IPS DF 4.7 (cell line): ENCODE measurements around the gene TECTB.

Source experiments
- DNase-seq: peaks from one replicate; pipeline ENCODE4 v3.0.0-alpha.2; 2013; ENCODE audit warnings: low spot score; ENCODE audit errors: extremely low read depth

The TECTB gene

GRCh38 chr10:112274831-112275230, 8.4 kb upstream of the TECTB start:
- no peak for DNase-seq

- no peak for DNase-seq
Measured at GRCh38 chr10:112275512-112276245, 7.5 kb upstream of the TECTB start.

- DNase-seq = no peak
Measured at GRCh38 chr10:112278871-112279270, 4.3 kb upstream of the TECTB start.

- DNase-seq = no peak
Measured at GRCh38 chr10:112279433-112279832, 3.8 kb upstream of the TECTB start.

- DNase-seq = no peak
Measured at GRCh38 chr10:112280205-112280921, 2.8 kb upstream of the TECTB start.

- no peak for DNase-seq
Measured at GRCh38 chr10:112282086-112282485, 1.1 kb upstream of the TECTB start.

- DNase-seq = no peak
Measured at GRCh38 chr10:112286837-112287818, 3.9 kb downstream of the TECTB start.

- no peak for DNase-seq
Measured at GRCh38 chr10:112287844-112288243, 4.6 kb downstream of the TECTB start.

- no peak for DNase-seq
Measured at GRCh38 chr10:112288486-112288885, 5.3 kb downstream of the TECTB start.

- no peak for DNase-seq
Measured at GRCh38 chr10:112289373-112290053, 6.3 kb downstream of the TECTB start.

GRCh38 chr10:112290054-112290373, 6.8 kb downstream of the TECTB start:
- DNase-seq = no peak

- no peak for DNase-seq
Measured at GRCh38 chr10:112294169-112294568, 11.0 kb downstream of the TECTB start.

GRCh38 chr10:112295853-112296830, 12.9 kb downstream of the TECTB start:
- no peak for DNase-seq

GRCh38 chr10:112296908-112297331, 13.7 kb downstream of the TECTB start:
- no peak for DNase-seq

GRCh38 chr10:112298581-112298980, 15.4 kb downstream of the TECTB start:
- DNase-seq = no peak

GRCh38 chr10:112299456-112299855, 16.3 kb downstream of the TECTB start:
- DNase-seq = no peak

- DNase-seq = no peak
Measured at GRCh38 chr10:112302335-112302734, 19.1 kb downstream of the TECTB start.

- no peak for DNase-seq
Measured at GRCh38 chr10:112303528-112303927, 20.3 kb downstream of the TECTB start.

GRCh38 chr10:112304267-112304859, 21.2 kb downstream of the TECTB start:
- no peak for DNase-seq
